Measurements from ENCODE around the gene ARL5B.
A peak's percentile ranks its signal among the peaks of the same experiment; 100 is the strongest.
"Not testable (repeated sequence)": the region's sequence is repeated elsewhere in the genome, so short reads cannot be mapped to it uniquely, and the experiment has no call there.

The ARL5B gene, protein sequence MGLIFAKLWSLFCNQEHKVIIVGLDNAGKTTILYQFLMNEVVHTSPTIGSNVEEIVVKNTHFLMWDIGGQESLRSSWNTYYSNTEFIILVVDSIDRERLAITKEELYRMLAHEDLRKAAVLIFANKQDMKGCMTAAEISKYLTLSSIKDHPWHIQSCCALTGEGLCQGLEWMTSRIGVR

DNA sequence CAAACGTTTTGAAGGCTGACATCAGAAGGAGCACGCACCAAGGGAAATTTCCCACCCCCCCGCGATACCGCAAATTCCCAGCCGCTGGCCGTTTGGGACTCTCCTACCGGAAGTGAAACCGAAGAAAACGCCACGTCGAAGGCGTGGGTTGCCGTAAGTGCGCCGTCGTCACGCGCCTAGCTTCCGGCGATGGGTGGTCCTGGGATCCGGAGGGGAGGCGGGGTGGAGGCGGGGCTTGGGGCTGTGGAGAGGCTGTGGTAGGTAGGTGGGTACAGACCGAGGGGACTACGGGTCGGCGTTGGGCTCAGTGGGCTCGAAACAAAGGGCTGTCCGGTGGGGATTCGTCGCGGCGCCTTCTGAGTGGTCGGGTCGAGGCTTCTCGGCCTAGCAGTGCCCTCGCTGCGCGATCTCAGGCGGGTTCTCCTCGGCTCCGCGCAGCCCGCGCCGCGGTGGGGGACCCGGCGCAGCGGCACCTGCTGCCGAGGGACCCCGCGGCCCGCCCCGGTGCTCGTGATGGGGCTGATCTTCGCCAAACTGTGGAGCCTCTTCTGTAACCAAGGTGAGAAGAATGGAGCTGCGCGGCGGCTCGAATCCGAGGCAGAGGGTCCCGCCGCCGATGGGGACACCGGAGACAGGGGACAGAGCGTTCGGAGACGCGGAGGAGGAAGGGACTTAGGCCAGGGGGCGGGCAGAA is at the start of gene ARL5B:
Gene ARL5B, plus strand, starts transcription at position 307 of the 694 bp plus-strand sequence. Its CDS starts 207 bp downstream, at position 514.
- DNase-seq (ENCODE audit: low read depth) = peak; percentile 81

DNA sequence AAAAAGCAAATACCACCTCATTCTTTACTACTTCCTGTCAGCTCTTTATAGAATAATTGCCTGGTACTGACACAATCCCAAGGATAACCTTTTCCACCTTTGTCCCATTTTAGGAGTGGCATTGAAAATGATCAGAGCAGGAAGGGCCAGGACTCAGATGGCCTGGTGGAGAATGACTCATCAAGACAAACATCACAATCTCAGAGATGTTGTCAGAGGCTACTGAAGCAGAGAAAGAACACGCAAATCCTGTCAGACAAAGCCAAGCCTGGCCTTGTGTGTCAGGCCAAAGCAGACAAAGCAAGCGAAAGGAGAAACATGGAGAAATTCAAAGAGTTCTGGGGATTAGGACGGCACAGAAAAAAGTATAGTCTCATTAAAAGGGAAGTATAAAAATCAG is 48.7 kb upstream of the ARL5B start:
- peak; percentile 9 for DNase-seq (ENCODE audit: low read depth)

DNA sequence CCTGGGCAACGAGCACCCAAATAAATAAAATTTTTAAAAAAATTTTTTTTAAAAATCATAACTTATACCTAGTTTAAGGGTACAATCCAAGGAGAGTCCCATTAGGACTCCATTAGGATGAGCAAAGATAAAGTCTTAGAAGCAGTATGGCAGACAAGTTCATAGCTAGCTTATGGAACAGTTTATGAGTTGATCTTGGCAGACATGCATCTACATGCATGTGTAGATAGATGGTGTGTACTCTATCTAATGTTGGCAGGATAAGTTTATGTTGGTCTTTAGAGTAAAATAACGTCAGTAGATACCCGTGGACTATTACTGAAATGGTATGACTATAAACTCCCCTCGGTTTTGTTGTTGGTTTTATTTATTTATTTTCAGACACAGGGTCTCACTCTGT is 48.1 kb upstream of the ARL5B start:
- no peak for DNase-seq (ENCODE audit: low read depth)

DNA sequence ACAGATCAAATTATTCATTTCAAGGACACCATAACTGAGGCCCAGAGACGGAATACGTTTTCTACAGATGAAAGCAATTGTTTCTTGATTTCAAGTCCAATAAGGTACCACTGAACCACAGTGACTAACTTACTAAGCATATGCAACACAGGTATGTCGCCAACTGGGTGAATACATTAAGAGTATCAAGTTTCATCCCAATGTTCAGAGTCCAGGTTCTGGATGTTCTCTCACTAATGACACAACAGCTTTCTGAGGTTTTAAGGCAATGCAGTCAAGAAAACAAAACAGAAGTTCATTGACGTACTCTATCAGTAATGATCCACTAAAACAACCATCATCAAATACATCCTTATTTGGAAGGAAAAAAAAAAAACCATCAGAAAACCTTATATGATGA is 43.6 kb upstream of the ARL5B start:
- DNase-seq (ENCODE audit: low read depth) = no peak

DNA sequence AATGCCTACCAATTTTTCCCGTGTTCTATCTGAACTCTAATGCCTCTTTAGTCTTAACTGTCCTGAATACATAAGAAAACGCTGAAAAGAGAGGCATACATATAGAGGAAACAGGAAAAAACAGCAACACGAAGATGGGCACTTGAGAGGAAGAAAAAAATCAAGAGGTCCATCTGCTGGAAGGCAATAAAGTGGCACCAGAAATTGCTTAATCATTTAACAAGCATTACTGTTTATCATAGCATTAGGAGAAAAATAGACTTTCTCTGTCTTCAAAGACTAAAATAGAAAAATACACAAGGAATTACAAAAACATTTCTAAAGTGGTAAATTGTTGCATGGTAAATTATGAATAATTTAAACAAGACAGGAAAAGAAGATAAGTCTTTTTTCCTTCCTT is 42.9 kb upstream of the ARL5B start:
- no peak for DNase-seq (ENCODE audit: low read depth)

DNA sequence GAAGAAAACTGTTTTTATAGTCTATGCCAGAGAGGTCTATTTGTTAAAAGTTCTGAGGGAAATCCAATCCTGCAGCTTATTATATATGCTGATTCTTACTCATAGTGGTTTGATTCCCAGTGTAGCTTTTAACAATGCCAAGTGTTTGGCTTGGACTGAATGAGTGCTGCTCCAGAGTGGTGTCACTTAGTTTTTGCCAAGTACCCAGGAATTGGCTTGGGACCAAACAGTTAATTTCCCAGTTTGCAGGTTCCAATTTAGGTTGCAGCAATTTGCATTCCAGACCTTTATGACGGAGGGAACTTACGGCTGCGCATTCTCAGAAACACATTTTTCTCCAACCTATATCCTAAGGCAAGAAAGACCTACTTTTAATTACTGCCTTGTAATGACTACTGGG is 40.2 kb upstream of the ARL5B start:
- DNase-seq (ENCODE audit: low read depth) = no peak

DNA sequence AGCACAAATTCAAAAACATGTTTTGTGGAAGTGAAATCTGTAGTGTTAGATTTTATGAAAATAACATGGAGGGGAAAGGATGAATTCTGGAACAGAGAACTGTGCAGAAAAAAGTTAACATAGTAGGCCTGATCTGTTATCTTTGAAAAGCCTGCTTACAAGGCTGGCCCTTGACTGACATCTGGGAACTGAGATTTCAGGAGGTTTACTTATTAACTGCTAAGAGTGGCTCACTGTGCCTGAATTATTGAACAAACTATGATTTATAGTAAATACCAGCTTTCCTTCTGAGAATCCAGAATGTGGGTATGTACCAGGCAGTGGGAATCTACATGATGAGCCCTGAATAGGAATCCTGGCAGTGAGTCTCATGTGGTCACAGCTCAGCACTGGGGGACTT is 38.4 kb upstream of the ARL5B start:
- no peak for DNase-seq (ENCODE audit: low read depth)

DNA sequence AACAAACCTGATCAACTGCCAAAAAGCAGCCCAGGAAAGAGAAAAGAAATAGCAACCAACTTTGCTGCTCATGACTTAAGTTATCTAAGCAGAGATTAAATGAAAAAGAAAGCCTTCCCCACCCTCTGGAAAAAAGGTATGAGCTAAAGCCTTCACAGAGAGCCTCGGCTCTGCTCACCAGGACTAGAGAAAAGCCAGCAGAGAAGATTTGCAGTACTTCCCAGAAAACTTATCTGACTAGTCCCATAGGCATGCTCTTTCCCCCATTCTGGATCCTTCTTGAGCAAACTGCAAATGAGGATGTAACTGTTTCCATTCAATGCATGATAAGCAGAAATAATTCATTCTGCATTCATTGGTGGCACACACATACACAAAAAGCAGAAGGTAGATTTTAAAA is 35.6 kb upstream of the ARL5B start:
- DNase-seq (ENCODE audit: low read depth) = not testable (repeated sequence)

DNA sequence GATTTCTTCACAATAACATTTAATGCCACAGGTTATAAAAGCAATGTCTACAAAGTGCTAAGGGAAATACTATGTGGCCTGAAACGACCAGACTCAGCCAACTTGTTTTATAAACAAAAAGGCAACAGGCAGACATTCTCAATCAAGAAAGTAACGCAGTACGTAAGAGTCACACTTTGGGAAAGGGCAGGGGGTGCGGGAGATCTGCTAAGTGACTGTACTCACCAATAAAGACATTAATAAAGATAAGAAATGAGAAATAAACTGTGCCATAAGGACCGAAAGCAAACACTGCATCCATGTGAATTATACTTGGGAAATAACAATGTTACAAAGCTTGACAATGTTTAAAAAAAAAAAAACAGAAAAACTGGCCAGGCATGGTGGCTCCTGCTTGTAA is 33.3 kb upstream of the ARL5B start:
- DNase-seq (ENCODE audit: low read depth) = no peak

DNA sequence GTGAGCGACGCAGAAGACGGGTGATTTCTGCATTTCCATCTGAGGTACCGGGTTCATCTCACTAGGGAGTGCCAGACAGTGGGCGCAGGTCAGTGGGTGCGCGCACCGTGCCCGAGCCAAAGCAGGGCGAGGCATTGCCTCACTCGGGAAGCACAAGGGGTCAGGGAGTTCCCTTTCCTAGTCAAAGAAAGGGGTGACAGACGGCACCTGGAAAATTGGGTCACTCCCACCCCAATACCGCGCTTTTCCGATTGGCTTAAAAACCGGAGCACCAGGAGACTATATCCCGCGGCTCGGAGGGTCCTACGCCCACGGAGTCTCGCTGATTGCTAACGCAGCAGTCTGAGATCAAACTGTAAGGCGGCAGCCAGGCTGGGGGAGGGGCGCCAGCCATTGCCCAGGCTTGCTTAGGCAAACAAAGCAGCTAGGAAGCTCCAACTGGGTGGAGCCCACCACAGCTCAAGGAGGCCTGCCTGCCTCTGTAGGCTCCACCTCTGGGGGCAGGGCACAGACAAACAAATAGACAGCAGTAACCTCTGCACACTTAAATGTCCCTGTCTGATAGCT is 31.7 kb upstream of the ARL5B start:
- DNase-seq (ENCODE audit: low read depth) = not testable (repeated sequence)

DNA sequence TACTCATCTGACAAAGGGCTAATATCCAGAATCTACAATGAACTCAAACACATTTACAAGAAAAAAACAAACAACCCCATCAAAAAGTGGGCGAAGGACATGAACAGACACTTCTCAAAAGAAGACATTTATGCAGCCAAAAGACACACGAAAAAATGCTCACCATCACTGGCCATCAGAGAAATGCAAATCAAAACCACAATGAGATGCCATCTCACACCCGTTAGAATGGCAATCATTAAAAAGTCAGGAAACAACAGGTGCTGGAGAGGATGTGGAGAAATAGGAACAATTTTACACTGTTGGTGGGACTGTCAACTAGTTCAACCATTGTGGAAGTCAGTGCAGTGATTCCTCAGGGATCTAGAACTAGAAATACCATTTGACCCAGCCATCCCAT is 26.7 kb upstream of the ARL5B start:
- DNase-seq (ENCODE audit: low read depth) = not testable (repeated sequence)

DNA sequence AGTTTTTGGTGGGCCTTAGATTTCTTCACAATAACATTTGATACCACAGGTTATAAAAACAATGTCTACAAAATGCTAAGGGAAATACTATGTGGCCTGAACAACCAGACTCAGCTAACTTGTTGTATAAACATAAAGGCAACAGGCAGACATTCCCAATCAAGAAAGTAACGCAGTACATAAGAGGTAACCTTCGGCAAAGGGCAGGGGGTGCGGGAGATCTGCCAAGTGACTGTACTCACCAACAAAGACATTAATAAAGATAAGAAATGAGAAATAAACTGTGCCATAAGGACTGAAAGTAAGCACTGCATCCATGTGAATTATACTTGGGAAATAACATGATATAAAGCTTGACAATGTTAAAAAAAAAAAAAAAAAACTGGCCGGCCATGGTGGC is 23.2 kb upstream of the ARL5B start:
- DNase-seq (ENCODE audit: low read depth) = no peak

DNA sequence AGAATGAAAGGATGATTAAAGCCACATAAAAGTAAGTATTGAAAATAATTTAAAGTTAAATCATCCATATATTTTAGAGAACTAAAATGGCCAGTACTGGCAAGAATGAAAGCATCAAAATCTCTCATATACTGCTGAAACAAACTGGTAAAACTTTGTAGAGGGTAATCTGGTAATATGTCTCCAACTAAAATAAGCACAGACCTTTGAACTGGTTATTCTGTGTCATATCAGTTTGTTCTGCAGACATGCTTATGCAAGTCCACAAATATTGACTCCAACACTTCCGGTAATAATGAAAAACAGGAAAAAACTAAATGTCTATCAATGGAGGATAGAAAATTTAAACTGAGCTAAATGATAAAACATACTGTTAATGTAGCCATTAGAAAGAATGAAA is 21.8 kb upstream of the ARL5B start:
- DNase-seq (ENCODE audit: low read depth) = not testable (repeated sequence)

DNA sequence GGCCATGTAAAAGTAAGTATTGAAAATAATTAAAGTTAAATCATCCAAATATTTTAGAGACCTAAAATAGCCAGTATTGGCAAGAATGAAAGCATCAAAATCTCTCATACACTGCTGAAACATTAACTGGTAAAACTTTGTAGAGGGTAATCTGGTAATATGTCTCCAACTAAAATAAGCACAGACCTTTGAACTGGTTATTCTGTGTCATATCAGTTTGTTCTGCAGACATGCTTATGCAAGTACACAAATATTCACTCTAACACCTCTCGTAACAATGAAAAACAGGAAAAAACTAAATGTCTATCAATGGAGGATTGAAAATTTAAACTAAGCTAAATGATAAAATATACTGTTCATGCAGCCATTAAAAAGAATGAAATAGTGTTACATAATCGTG is 19.5 kb upstream of the ARL5B start:
- DNase-seq (ENCODE audit: low read depth) = not testable (repeated sequence)

DNA sequence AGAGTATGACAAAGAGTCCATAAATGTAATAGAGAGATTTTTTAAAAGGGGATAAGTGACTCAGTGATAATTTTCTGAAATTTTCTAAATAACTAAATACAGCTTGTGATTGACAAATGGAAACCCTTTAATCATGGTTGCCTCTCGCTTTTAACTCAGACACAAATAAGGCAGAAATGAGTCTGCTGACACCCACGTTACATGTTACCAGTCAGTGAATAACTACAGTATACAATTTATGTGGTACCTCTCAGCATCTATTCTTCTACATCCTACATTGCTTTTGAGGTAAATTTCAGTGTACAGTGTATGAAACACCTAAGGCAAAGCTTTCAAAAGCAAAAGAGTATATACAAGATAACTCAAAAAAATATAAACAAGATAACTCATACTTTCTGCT is 12.1 kb upstream of the ARL5B start:
- no peak for DNase-seq (ENCODE audit: low read depth)

DNA sequence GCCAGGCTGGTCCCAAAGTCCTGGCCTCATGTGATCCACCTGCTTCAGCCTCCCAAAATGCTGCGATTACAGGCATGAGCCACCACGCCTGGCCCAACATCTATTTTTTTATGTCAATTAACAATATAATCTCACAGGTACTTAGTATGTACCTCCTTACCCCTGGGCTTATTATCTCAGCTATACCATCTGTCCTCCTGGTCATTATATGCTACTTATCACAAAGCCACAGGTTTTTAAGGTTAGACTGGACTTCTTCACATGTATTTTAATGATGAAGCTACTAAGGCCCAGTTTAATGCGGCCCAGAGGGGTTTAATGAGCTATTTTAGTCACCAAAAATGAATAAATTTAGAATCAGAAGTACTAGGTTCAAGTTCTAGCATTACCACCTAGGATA is 11.3 kb upstream of the ARL5B start:
- DNase-seq (ENCODE audit: low read depth) = no peak

DNA sequence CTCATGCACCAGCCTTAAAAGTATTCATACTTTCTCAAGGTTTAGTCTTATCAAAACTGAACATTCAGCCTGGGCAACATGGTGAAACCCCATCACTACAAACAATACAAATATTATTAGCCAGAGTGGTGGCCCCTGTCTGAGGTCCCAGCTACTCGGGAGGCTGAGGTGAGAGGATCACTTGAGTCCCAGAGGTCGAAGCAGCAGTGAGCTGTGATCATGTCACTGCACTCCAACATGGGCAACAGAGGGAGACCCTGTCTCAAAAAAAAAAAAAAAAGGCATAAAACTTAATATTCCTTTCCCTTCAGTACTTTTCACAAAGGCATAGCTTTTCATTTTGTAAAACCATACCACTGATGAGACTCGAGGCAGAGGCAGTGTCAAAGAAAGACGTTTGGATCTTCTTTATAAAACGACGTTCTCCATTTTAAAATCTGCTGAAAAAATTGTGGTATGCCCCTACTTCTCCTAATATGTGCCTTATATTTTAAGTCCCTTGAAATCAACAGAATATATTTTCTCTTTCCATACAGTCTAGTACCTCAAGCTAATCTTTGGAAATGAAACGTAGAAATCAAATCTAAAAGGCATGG is 9.8 kb upstream of the ARL5B start:
- no peak for DNase-seq (ENCODE audit: low read depth)

DNA sequence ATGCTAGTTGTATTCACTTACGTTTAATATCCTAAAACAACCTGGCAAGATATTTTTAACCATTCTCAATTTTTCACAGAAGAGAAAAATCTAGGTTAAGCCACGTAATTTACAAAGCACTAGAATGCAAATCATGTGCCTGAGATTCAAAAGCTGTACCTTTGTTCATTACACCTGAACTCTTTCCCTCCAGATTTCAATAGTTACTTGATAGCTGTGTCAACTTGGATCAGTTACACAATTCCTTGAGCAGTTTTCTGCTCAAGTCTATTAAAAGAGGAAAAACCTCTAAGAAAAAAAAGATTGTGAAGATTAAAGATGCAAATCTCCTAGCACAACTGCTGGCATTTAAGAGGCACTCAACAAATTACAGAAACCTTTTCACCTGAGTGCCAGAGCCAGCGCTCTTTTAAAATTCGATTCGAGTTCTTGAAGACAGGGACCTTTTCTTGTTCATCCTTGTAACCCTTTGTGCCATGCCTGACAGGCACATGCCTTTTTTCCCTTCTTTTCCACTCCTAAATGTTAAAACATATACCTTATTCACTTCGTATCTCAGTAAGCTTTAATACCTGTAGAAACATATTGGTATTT is 8.7 kb upstream of the ARL5B start:
- DNase-seq (ENCODE audit: low read depth) = no peak

DNA sequence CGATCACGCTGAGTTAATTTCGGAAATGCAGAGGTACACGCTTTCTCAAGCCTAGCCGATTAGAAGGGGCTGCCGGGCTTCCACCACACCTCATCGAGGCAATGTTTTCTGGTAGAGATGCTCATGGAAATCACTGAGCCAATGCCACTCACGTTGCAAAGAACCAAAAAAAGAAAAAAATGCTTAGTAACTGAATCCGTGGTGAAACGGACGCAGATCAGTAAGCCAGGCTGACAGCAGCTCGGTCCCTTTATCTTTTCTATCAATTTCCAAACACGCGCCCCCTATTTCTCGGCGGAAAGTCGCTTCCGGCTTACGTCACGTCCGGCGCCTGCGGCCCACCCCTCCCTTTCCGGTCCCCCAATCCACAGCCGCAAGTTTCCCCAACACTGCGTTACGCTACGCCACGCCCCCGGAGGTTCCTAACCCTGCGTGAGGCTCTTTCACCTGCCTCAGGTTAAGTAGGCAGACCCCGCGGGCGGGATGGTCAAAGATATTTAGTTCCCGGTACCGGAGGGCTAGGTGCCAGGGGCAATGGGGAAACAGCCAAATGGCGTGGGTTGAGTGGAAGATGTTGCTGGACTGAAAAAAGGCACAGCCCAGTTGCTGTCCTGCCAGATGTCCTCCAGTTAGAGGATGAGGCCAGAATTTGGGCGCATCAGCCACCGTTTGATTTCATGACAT is 7.8 kb upstream of the ARL5B start, which contains the start of gene NSUN6:
Gene NSUN6, minus strand, starts transcription at position 264 of the 684 bp plus-strand sequence. CDS start 384 bp downstream, outside the sequence.
- DNase-seq (ENCODE audit: low read depth) = no peak

DNA sequence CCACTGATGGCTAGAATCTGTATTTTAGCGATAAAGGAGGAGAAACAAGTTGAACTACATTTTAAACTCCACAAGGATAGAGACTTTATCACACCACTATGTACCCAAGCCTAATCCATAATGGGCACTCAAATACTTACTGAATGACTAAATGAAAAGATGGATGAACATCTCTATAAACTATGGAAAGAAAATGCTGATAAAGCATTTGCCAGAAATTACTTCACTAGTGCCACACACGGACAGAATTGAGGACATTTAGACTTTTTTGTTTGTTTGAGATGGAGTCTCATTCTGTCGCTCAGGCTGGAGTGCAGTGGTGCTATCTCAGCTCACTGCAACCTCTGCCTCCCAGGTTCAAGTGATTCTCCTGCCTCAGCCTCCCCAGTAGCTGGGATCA is 6.1 kb upstream of the ARL5B start:
- DNase-seq (ENCODE audit: low read depth) = no peak

DNA sequence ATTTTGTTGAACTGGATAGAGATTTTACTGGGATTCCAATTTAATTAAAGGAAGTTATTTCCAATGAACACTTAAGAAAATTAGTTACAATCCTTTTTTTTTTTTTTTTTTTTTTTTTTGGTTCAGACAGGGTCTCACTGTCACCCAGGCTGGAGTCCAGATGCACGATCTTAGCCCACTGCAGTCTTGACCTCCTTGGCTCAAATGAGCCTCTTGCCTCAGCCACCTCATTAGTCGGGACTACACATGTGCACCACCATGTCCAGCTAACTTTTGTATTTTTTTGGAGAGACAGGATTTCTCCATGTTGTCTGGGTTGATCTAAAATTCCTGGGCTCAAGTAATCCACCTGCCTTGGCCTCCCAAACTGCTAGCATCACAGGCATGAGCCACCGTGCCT is 2.5 kb upstream of the ARL5B start:
- DNase-seq (ENCODE audit: low read depth) = no peak

Measured in HS-27A (cell line).